ENCODE measurements around the gene CCDC57.

Gene CCDC57

GRCh38 chr17:82085931-82086764 is 126.5 kb downstream of the CCDC57 start:
- H3K9ac ChIP-seq (ENCODE audit: low read depth, low read length): no peak overlapping the region
- H3K4me1 ChIP-seq (ENCODE audit: insufficient read depth, low read length): no peaks in the 10 kb centered on the region
- peaks cover 34% of the 10 kb centered on the region for H3K36me3 ChIP-seq (ENCODE audit: insufficient read depth, low read length)
- H3K9me3 ChIP-seq (ENCODE audit: control insufficient read depth, insufficient read depth, low read length): no peaks in the 10 kb centered on the region

GRCh38 chr17:82085031-82085861 is 127.4 kb downstream of the CCDC57 start:
- H3K9me3 ChIP-seq (ENCODE audit: control insufficient read depth, insufficient read depth, low read length): no peaks in the 10 kb centered on the region
- H3K4me1 ChIP-seq (ENCODE audit: insufficient read depth, low read length): no peaks in the 10 kb centered on the region
- H3K9ac ChIP-seq (ENCODE audit: low read depth, low read length): no peak overlapping the region
- peaks cover 32% of the 10 kb centered on the region for H3K36me3 ChIP-seq (ENCODE audit: insufficient read depth, low read length)

GRCh38 chr17:82084373-82085030 is 128.1 kb downstream of the CCDC57 start:
- no peak overlapping the region for H3K9ac ChIP-seq (ENCODE audit: low read depth, low read length)
- peaks cover 32% of the 10 kb centered on the region for H3K36me3 ChIP-seq (ENCODE audit: insufficient read depth, low read length)
- no peaks in the 10 kb centered on the region for H3K4me1 ChIP-seq (ENCODE audit: insufficient read depth, low read length)
- no peaks in the 10 kb centered on the region for H3K9me3 ChIP-seq (ENCODE audit: control insufficient read depth, insufficient read depth, low read length)

- Histone ChIP-seq H3K36me3 (ENCODE audit: insufficient read depth, low read length) (peaks cover 32% of the 10 kb centered on the region), H3K4me1 (ENCODE audit: insufficient read depth, low read length) (no peaks in the 10 kb centered on the region), H3K9ac (ENCODE audit: low read depth, low read length) (no peak overlapping the region), H3K9me3 (ENCODE audit: control insufficient read depth, insufficient read depth, low read length) (no peaks in the 10 kb centered on the region)
Measured at GRCh38 chr17:82083533-82084359, 128.9 kb downstream of the CCDC57 start.

GRCh38 chr17:82083009-82083408 is 129.6 kb downstream of the CCDC57 start:
- Histone ChIP-seq H3K4me1 (ENCODE audit: insufficient read depth, low read length) (no peaks in the 10 kb centered on the region), H3K9ac (ENCODE audit: low read depth, low read length) (no peak overlapping the region), H3K36me3 (ENCODE audit: insufficient read depth, low read length) (peaks cover 27% of the 10 kb centered on the region), H3K9me3 (ENCODE audit: control insufficient read depth, insufficient read depth, low read length) (no peaks in the 10 kb centered on the region)

GRCh38 chr17:82082456-82082855 is 130.2 kb downstream of the CCDC57 start:
- no peak overlapping the region for H3K9ac ChIP-seq (ENCODE audit: low read depth, low read length)
- H3K4me1 ChIP-seq (ENCODE audit: insufficient read depth, low read length): no peaks in the 10 kb centered on the region
- no peaks in the 10 kb centered on the region for H3K9me3 ChIP-seq (ENCODE audit: control insufficient read depth, insufficient read depth, low read length)
- H3K36me3 ChIP-seq (ENCODE audit: insufficient read depth, low read length): peaks cover 27% of the 10 kb centered on the region

GRCh38 chr17:82081966-82082365 is 130.7 kb downstream of the CCDC57 start:
- Histone ChIP-seq H3K36me3 (ENCODE audit: insufficient read depth, low read length) (peaks cover 27% of the 10 kb centered on the region), H3K4me1 (ENCODE audit: insufficient read depth, low read length) (no peaks in the 10 kb centered on the region), H3K9me3 (ENCODE audit: control insufficient read depth, insufficient read depth, low read length) (no peaks in the 10 kb centered on the region), H3K9ac (ENCODE audit: low read depth, low read length) (no peak overlapping the region)

GRCh38 chr17:82081546-82081945 is 131.1 kb downstream of the CCDC57 start:
- no peak overlapping the region for H3K9ac ChIP-seq (ENCODE audit: low read depth, low read length)
- peaks cover 27% of the 10 kb centered on the region for H3K36me3 ChIP-seq (ENCODE audit: insufficient read depth, low read length)
- H3K9me3 ChIP-seq (ENCODE audit: control insufficient read depth, insufficient read depth, low read length): no peaks in the 10 kb centered on the region
- no peaks in the 10 kb centered on the region for H3K4me1 ChIP-seq (ENCODE audit: insufficient read depth, low read length)

GRCh38 chr17:82080789-82081464 is 131.7 kb downstream of the CCDC57 start:
- Histone ChIP-seq H3K9ac (ENCODE audit: low read depth, low read length) (no peak overlapping the region), H3K9me3 (ENCODE audit: control insufficient read depth, insufficient read depth, low read length) (no peaks in the 10 kb centered on the region), H3K36me3 (ENCODE audit: insufficient read depth, low read length) (peaks cover 27% of the 10 kb centered on the region), H3K4me1 (ENCODE audit: insufficient read depth, low read length) (no peaks in the 10 kb centered on the region)

GRCh38 chr17:82080048-82080788 is 132.4 kb downstream of the CCDC57 start:
- peaks cover 22% of the 10 kb centered on the region for H3K36me3 ChIP-seq (ENCODE audit: insufficient read depth, low read length)
- H3K4me1 ChIP-seq (ENCODE audit: insufficient read depth, low read length): no peaks in the 10 kb centered on the region
- H3K9ac ChIP-seq (ENCODE audit: low read depth, low read length): no peak overlapping the region
- H3K9me3 ChIP-seq (ENCODE audit: control insufficient read depth, insufficient read depth, low read length): no peaks in the 10 kb centered on the region

- Histone ChIP-seq H3K9ac (ENCODE audit: low read depth, low read length) (no peak overlapping the region), H3K4me1 (ENCODE audit: insufficient read depth, low read length) (no peaks in the 10 kb centered on the region), H3K36me3 (ENCODE audit: insufficient read depth, low read length) (peaks cover 22% of the 10 kb centered on the region), H3K9me3 (ENCODE audit: control insufficient read depth, insufficient read depth, low read length) (no peaks in the 10 kb centered on the region)
Measured at GRCh38 chr17:82079001-82079677, 133.5 kb downstream of the CCDC57 start.

GRCh38 chr17:82078433-82078832 is 134.2 kb downstream of the CCDC57 start:
- Histone ChIP-seq H3K4me1 (ENCODE audit: insufficient read depth, low read length) (no peaks in the 10 kb centered on the region), H3K9ac (ENCODE audit: low read depth, low read length) (no peak overlapping the region), H3K9me3 (ENCODE audit: control insufficient read depth, insufficient read depth, low read length) (no peaks in the 10 kb centered on the region), H3K36me3 (ENCODE audit: insufficient read depth, low read length) (peaks cover 20% of the 10 kb centered on the region)
